Measurements from ENCODE around the gene GRM4.

GRM4 gene

GRCh38 chr6:33988121-33989015 is 157.5 kb downstream of the GRM4 start:
- no peaks in the 10 kb centered on the region for H3K9me3 ChIP-seq (replicated peaks; ENCODE audit: insufficient read depth, low read length)
- no peak overlapping the region for H3K4me2 ChIP-seq (ENCODE audit: low read depth, low read length)
- no peaks in the 10 kb centered on the region for H3K36me3 ChIP-seq (replicated peaks; ENCODE audit: insufficient read depth, low read length)
- H3K4me1 ChIP-seq (ENCODE audit: low read length): no peaks in the 10 kb centered on the region
- no peaks in the 10 kb centered on the region for H4K20me1 ChIP-seq (ENCODE audit: insufficient read depth, low read length)
- no peak overlapping the region for H3K9ac ChIP-seq (ENCODE audit: low read length)
- no peaks in the 10 kb centered on the region for H3K9me2 ChIP-seq (replicated peaks; ENCODE audit: insufficient read depth, low read length)
- H3K27me3 ChIP-seq (replicated peaks; ENCODE audit: insufficient read depth, low read length): peaks cover 19% of the 10 kb centered on the region
- H3K79me2 ChIP-seq (ENCODE audit: low read length): no peaks in the 10 kb centered on the region
- H2AFZ ChIP-seq (ENCODE audit: low read length): no peak overlapping the region
- H3K27ac ChIP-seq (ENCODE audit: low read length): no peak overlapping the region
- no peaks in the 10 kb centered on the region for H3F3A ChIP-seq (ENCODE audit: insufficient read depth, low read length)
- TF ChIP-seq EZH2 (optimal IDR thresholded peaks at IDR 0.05; ENCODE audit: low read depth, low read length) (no peak), EZH2phosphoT487 (IDR thresholded peaks at IDR 0.05; ENCODE audit: low read length) (no peak), CTCF (IDR thresholded peaks at IDR 0.05; ENCODE audit: low read length) (no peak)
- no peak for DNase-seq
- H3K4me3 ChIP-seq (ENCODE audit: low read length): no peak overlapping the region

GRCh38 chr6:33987531-33988021 is 158.3 kb downstream of the GRM4 start:
- no peak for DNase-seq

GRCh38 chr6:33985947-33986346 is 159.9 kb downstream of the GRM4 start:
- no peak overlapping the region for H3K4me3 ChIP-seq (ENCODE audit: low read length)
- H3F3A ChIP-seq (ENCODE audit: insufficient read depth, low read length): no peaks in the 10 kb centered on the region
- H3K27ac ChIP-seq (ENCODE audit: low read length): no peak overlapping the region
- no peaks in the 10 kb centered on the region for H3K79me2 ChIP-seq (ENCODE audit: low read length)
- no peaks in the 10 kb centered on the region for H4K20me1 ChIP-seq (ENCODE audit: insufficient read depth, low read length)
- peaks cover 4% of the 10 kb centered on the region; the same call in 1 of the 2 replicates for H3K4me1 ChIP-seq (ENCODE audit: low read length)
- peaks cover 19% of the 10 kb centered on the region; the same call in 1 of the 2 replicates for H3K27me3 ChIP-seq (replicated peaks; ENCODE audit: insufficient read depth, low read length)
- TF ChIP-seq EZH2phosphoT487 (IDR thresholded peaks at IDR 0.05; ENCODE audit: low read length): no peak
- TF ChIP-seq CTCF (IDR thresholded peaks at IDR 0.05; ENCODE audit: low read length): no peak
- TF ChIP-seq EZH2 (optimal IDR thresholded peaks at IDR 0.05; ENCODE audit: low read depth, low read length): no peak
- H3K9me3 ChIP-seq (replicated peaks; ENCODE audit: insufficient read depth, low read length): no peaks in the 10 kb centered on the region
- DNase-seq: no peak
- no peak overlapping the region for H2AFZ ChIP-seq (ENCODE audit: low read length)
- no peaks in the 10 kb centered on the region for H3K9me2 ChIP-seq (replicated peaks; ENCODE audit: insufficient read depth, low read length)
- no peaks in the 10 kb centered on the region for H3K36me3 ChIP-seq (replicated peaks; ENCODE audit: insufficient read depth, low read length)
- no peak overlapping the region for H3K9ac ChIP-seq (ENCODE audit: low read length)
- H3K4me2 ChIP-seq (ENCODE audit: low read depth, low read length): no peak overlapping the region

More at GRCh38 chr6:33987531-33988021, 158.3 kb downstream of the GRM4 start:
- H3K27me3 ChIP-seq (replicated peaks; ENCODE audit: insufficient read depth, low read length): peaks cover 19% of the 10 kb centered on the region
- no peaks in the 10 kb centered on the region for H4K20me1 ChIP-seq (ENCODE audit: insufficient read depth, low read length)
- no peaks in the 10 kb centered on the region for H3K9me2 ChIP-seq (replicated peaks; ENCODE audit: insufficient read depth, low read length)
- H3K4me2 ChIP-seq (ENCODE audit: low read depth, low read length): no peak overlapping the region
- H3K9me3 ChIP-seq (replicated peaks; ENCODE audit: insufficient read depth, low read length): no peaks in the 10 kb centered on the region
- no peaks in the 10 kb centered on the region for H3F3A ChIP-seq (ENCODE audit: insufficient read depth, low read length)
- H3K4me1 ChIP-seq (ENCODE audit: low read length): peaks cover 4% of the 10 kb centered on the region; the same call in 1 of the 2 replicates
- H3K27ac ChIP-seq (ENCODE audit: low read length): no peak overlapping the region
- no peak overlapping the region for H3K9ac ChIP-seq (ENCODE audit: low read length)
- no peaks in the 10 kb centered on the region for H3K79me2 ChIP-seq (ENCODE audit: low read length)
- no peaks in the 10 kb centered on the region for H3K36me3 ChIP-seq (replicated peaks; ENCODE audit: insufficient read depth, low read length)
- H3K4me3 ChIP-seq (ENCODE audit: low read length): no peak overlapping the region
- H2AFZ ChIP-seq (ENCODE audit: low read length): no peak overlapping the region
- TF ChIP-seq EZH2phosphoT487 (IDR thresholded peaks at IDR 0.05; ENCODE audit: low read length): no peak
